HepG2 (cell line): ENCODE data around the gene ZNF292. TPM values are rescaled to one million over a fixed set of nuclear protein-coding genes. Genes with fewer than 3 reads are reported as not detected.

Source experiments
- ATAC-seq: fragments of 200-7000 bp; cut with Tn5 transposase; 3 replicates; pipeline ENCODE4 v1.9.1; 2020; ENCODE audit warnings: mild to moderate bottlenecking, moderate library complexity
- BruUV-seq: library from RNA; stranded (reverse); fragments of 400-500 nt; replicated peaks from 2 replicates; lab custom pipeline; 2021; lab: Mats Ljungman, UMichigan
- CTCF ChIA-PET: fragments of 300-600 bp; formaldehyde crosslinking; extraction: SDS; loops from one replicate; lab custom pipeline; 2021; ENCODE audit warnings: low total read pairs, inconsistent platforms, low intra/inter-chr PET ratio; lab: Yijun Ruan, JAX
- POLR2A ChIA-PET: fragments of 350-600 bp; sonication (Branson Sonifier 250); formaldehyde crosslinking; loops from one replicate; lab custom pipeline; 2020; ENCODE audit warnings: antibody characterized with exemption, inconsistent platforms; lab: Yijun Ruan, JAX
- DNase-seq: peaks from one replicate; pipeline ENCODE4 v3.0.0-alpha.2; 2015; ENCODE audit warnings: low spot score
- FAIRE-seq: peaks from 3 replicates; lab custom pipeline; 2011; peaks lifted over from hg19 to GRCh38; lab: Jason Lieb, UNC
- H2AFZ ChIP-seq: one replicate; pipeline ENCODE4 v1.6.1; 2011; ENCODE audit warnings: low read length, inconsistent platforms
- H3K27ac ChIP-seq: fragments of 300-600 bp; 3 replicates; pipeline ENCODE4 v1.8.0; 2011; ENCODE audit warnings: mixed run types, mild to moderate bottlenecking, mixed read lengths, low read length, inconsistent platforms; ENCODE audit not compliant: insufficient read depth; ENCODE audit errors: extremely low read length
- H3K27me3 ChIP-seq, 2 experiments: fragments of 200-600 bp in 1 of 2; 2 replicates in 1 of 2; 3 replicates in 1 of 2; pipeline versions ENCODE4 v1.6.0 to v1.8.0; 2011; ENCODE audit warnings: low read length in 2 of 2, mild to moderate bottlenecking in 2 of 2, moderate library complexity in 2 of 2, inconsistent platforms in 1 of 2; ENCODE audit not compliant: insufficient read depth in 2 of 2, control insufficient read depth in 1 of 2
- H3K36me3 ChIP-seq, 2 experiments: fragments of 200-600 bp in 1 of 2; replicated peaks in 1 of 2; 2 replicates in 1 of 2; 3 replicates in 1 of 2; pipeline versions ENCODE4 v1.5.1 to v1.8.0; 2011; ENCODE audit warnings: low read length in 2 of 2, inconsistent platforms in 1 of 2; ENCODE audit not compliant: insufficient read depth in 2 of 2, control insufficient read depth in 1 of 2
- H3K4me1 ChIP-seq: 2 replicates; pipeline ENCODE4 v1.5.1; 2012; ENCODE audit warnings: low read length, inconsistent platforms; ENCODE audit not compliant: insufficient read depth
- H3K4me2 ChIP-seq: 2 replicates; pipeline ENCODE4 v1.6.0; 2011; ENCODE audit warnings: low read depth, low read length, inconsistent platforms
- H3K4me3 ChIP-seq, 3 experiments: fragments of 200-600 bp in 1 of 3; sonication (generic), shearing (Covaris generic) in 1 of 3; replicated peaks in 1 of 3; 2 replicates each; pipeline ENCODE4 v1.5.1; 2011 to 2016; ENCODE audit warnings: low read length in 3 of 3, inconsistent platforms in 2 of 3, low read depth in 2 of 3, mild to moderate bottlenecking in 2 of 3, control low read depth in 1 of 3, mixed read lengths in 1 of 3; ENCODE audit not compliant: insufficient read depth in 1 of 3
- H3K79me2 ChIP-seq: one replicate; pipeline ENCODE4 v1.6.1; 2011; ENCODE audit warnings: low read length, inconsistent platforms; ENCODE audit not compliant: insufficient read depth
- H3K9ac ChIP-seq: 2 replicates; pipeline ENCODE4 v1.6.0; 2011; ENCODE audit warnings: mild to moderate bottlenecking, low read depth, low read length, inconsistent platforms; ENCODE audit not compliant: insufficient read depth
- H3K9me3 ChIP-seq: 2 replicates; pipeline ENCODE4 v1.5.1; 2012; ENCODE audit warnings: mild to moderate bottlenecking, low read length
- H4K20me1 ChIP-seq: 2 replicates; pipeline ENCODE4 v1.6.0; 2011; ENCODE audit warnings: inconsistent platforms, mild to moderate bottlenecking, low read length, moderate library complexity; ENCODE audit not compliant: insufficient read depth
- JARID2 ChIP-seq: sonication (generic); formaldehyde crosslinking; IDR thresholded peaks from 2 replicates; pipeline ENCODE4 v1.8.1; 2023; ENCODE audit warnings: missing genetic modification reagents, inconsistent platforms; ENCODE audit not compliant: insufficient replicate concordance
- NR3C1 ChIP-seq: sonication (generic); formaldehyde crosslinking; IDR thresholded peaks from 2 replicates; pipeline ENCODE4 v1.4.0; 2020; ENCODE audit warnings: missing genetic modification reagents
- ZNF577 ChIP-seq: sonication (generic); formaldehyde crosslinking; IDR thresholded peaks from 2 replicates; pipeline ENCODE4 v1.4.0; 2020; ENCODE audit warnings: mild to moderate bottlenecking, low read depth, missing genetic modification reagents, borderline replicate concordance
- WGBS: methylation state at CpG from one replicate; pipeline ENCODE4 v1.1.6; 2017; ENCODE audit warnings: low lambda C conversion rate; 5-methylcytosine and 5-hydroxymethylcytosine counted together
- in situ Hi-C: cut with HindIII; loops from 2 replicates; pipeline ENCODE4 v1.10.0; 2017; ENCODE audit warnings: low pct_unique_long_range_greater_than_20kb; ENCODE audit not compliant: extremely low pct_ligation_motif_present
- intact Hi-C: fragments of 100-400 bp; cut with micrococcal nuclease; formaldehyde crosslinking; loops from one replicate; pipeline ENCODE4 v1.10.0; 2022; ENCODE audit not compliant: unreplicated experiment
- polyA plus RNA-seq, 8 experiments: library from polyadenylated mRNA; depleted of rRNA in 3 of 8; stranded (reverse) in 7 of 8; unstranded in 1 of 8; fragments of >200 nt; fragmentation: Illumina TruSeq in 4 of 8; extraction: Trizol in 4 of 8; gene quantifications; 2 replicates each; pipeline versions ENCODE4 v1.2.1 to v1.2.3, GENCODE V29; 2011 to 2016; ENCODE audit warnings: low read depth in 4 of 8, missing spikeins in 1 of 8, mixed read lengths in 1 of 8; ENCODE audit not compliant: insufficient read depth in 1 of 8
- total RNA-seq, 5 experiments: library from RNA; depleted of rRNA; stranded (reverse); fragments of >200 nt; fragmentation: Illumina TruSeq; extraction: Trizol; gene quantifications; 2 replicates each; pipeline ENCODE4 v1.2.3, GENCODE V29; 2016; ENCODE audit warnings: low read depth in 1 of 5
- TF ChIP-seq, protein P1 (sequence below): sonication (generic); formaldehyde crosslinking; IDR thresholded peaks from 2 replicates; pipeline ENCODE4 v1.9.0; 2022; ENCODE audit warnings: missing genetic modification reagents, mild to moderate bottlenecking, borderline replicate concordance
- TF ChIP-seq, protein P2 (sequence below): sonication (generic); formaldehyde crosslinking; IDR thresholded peaks from 2 replicates; pipeline ENCODE4 v1.8.0; 2022; ENCODE audit warnings: mild to moderate bottlenecking, missing genetic modification reagents, moderate library complexity
- TF ChIP-seq, protein P3 (sequence below): sonication (generic); formaldehyde crosslinking; conservative IDR thresholded peaks from 2 replicates; pipeline ENCODE4 v1.4.0; 2020; ENCODE audit warnings: mild to moderate bottlenecking, missing genetic modification reagents, moderate library complexity
- TF ChIP-seq, protein P4 (sequence below), 2 experiments: fragments of 450-650 bp in 1 of 2; sonication (generic) in 1 of 2; formaldehyde crosslinking; IDR thresholded peaks; 2 replicates each; pipeline versions ENCODE4 v1.5.0 to v1.8.0; 2020 to 2022; ENCODE audit warnings: mild to moderate bottlenecking in 1 of 2, missing genetic modification reagents in 1 of 2
- TF ChIP-seq, protein P5 (sequence below): sonication (generic); formaldehyde crosslinking; IDR thresholded peaks from 2 replicates; pipeline ENCODE4 v1.8.1; 2023; ENCODE audit warnings: mild to moderate bottlenecking, missing genetic modification reagents
- TF ChIP-seq, protein P6 (sequence below): sonication (generic); formaldehyde crosslinking; IDR thresholded peaks from 2 replicates; pipeline ENCODE4 v1.9.0; 2022; ENCODE audit warnings: low read depth, missing genetic modification reagents

ZNF292 gene
- total and polyA plus RNA-seq, 2 of the 13 experiments (the other 11 are each of a cell fraction or from before 2014, with no cell fraction given) = 9.9 to 12.8 TPM

DNA sequence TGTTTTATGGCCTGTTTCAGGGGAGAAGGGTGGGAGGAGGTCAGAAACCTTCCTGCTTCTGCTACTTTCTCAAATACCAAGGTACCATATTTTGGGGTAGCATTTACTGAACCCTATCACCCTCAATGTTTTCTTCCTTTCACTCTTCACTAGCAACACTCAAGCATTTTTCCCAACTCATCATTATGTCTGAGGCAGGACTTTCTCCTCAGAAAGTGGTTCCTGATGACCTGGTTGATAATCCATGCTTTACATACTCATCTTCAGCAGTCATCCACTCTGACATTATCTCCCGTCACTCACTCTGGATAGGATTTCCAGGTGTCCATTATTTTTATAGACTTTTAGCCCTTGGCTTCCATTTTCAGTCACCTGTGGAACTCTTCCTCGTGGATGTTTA, 21.1 kb downstream of the ZNF292 start (continued):
- TF ChIP-seq, protein P1, sequence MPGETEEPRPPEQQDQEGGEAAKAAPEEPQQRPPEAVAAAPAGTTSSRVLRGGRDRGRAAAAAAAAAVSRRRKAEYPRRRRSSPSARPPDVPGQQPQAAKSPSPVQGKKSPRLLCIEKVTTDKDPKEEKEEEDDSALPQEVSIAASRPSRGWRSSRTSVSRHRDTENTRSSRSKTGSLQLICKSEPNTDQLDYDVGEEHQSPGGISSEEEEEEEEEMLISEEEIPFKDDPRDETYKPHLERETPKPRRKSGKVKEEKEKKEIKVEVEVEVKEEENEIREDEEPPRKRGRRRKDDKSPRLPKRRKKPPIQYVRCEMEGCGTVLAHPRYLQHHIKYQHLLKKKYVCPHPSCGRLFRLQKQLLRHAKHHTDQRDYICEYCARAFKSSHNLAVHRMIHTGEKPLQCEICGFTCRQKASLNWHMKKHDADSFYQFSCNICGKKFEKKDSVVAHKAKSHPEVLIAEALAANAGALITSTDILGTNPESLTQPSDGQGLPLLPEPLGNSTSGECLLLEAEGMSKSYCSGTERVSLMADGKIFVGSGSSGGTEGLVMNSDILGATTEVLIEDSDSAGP (CRISPR knock-in tag) = no peak
- TF ChIP-seq, protein P2, sequence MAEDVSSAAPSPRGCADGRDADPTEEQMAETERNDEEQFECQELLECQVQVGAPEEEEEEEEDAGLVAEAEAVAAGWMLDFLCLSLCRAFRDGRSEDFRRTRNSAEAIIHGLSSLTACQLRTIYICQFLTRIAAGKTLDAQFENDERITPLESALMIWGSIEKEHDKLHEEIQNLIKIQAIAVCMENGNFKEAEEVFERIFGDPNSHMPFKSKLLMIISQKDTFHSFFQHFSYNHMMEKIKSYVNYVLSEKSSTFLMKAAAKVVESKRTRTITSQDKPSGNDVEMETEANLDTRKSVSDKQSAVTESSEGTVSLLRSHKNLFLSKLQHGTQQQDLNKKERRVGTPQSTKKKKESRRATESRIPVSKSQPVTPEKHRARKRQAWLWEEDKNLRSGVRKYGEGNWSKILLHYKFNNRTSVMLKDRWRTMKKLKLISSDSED (CRISPR knock-in tag) = no peak
- TF ChIP-seq, protein P3, sequence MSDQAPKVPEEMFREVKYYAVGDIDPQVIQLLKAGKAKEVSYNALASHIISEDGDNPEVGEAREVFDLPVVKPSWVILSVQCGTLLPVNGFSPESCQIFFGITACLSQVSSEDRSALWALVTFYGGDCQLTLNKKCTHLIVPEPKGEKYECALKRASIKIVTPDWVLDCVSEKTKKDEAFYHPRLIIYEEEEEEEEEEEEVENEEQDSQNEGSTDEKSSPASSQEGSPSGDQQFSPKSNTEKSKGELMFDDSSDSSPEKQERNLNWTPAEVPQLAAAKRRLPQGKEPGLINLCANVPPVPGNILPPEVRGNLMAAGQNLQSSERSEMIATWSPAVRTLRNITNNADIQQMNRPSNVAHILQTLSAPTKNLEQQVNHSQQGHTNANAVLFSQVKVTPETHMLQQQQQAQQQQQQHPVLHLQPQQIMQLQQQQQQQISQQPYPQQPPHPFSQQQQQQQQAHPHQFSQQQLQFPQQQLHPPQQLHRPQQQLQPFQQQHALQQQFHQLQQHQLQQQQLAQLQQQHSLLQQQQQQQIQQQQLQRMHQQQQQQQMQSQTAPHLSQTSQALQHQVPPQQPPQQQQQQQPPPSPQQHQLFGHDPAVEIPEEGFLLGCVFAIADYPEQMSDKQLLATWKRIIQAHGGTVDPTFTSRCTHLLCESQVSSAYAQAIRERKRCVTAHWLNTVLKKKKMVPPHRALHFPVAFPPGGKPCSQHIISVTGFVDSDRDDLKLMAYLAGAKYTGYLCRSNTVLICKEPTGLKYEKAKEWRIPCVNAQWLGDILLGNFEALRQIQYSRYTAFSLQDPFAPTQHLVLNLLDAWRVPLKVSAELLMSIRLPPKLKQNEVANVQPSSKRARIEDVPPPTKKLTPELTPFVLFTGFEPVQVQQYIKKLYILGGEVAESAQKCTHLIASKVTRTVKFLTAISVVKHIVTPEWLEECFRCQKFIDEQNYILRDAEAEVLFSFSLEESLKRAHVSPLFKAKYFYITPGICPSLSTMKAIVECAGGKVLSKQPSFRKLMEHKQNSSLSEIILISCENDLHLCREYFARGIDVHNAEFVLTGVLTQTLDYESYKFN (CRISPR knock-in tag) = no peak

DNA sequence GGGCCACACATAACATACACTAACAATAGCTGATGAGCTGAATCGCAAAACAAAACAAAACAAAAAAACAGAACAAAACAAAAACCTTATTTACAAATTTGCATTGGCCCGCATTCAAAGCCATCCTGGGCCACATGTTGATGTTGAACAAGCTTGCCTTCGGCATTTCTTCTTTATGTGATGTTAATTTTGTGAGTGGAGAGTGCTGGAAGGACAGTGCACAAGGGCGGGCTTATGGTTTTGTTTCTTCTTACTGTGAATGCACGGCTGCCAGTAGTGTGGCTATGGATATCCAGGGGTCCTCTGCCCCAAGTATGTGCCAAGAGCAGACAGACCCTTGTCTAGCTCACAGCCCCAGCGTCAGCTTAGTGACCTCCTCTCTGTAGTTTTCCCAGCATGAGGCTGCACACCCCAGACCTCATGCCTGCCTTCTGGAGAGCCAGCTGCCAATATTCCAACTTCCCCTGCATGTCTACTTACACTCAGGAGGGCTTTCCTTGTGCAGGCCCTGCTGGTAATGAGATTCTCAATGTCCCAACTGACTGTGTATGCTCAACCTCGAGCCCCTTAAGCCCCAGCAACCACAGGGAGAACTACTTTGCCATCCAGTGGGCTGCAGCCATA, 24.9 kb downstream of the ZNF292 start:
- H2AFZ ChIP-seq = no peak overlapping the region
- H3K27me3 ChIP-seq = no peaks in the 10 kb centered on the region
- BruUV-seq = no TSS peak
- in situ Hi-C loops = no loop called here
- H3K4me3 ChIP-seq = no peak overlapping the region
- H3K9ac ChIP-seq = no peak overlapping the region
- DNase-seq = no peak
- H3K36me3 ChIP-seq = peaks cover 4 to 48% of the 10 kb centered on the region in 2 experiments; a peak in 4 of 5 replicates
- peaks cover 75% of the 10 kb centered on the region for H4K20me1 ChIP-seq
- POLR2A ChIA-PET = no interaction called here
- no peak for FAIRE-seq
- no peaks in the 10 kb centered on the region for H3K4me1 ChIP-seq
- 95% methylated on average over 7 of the region's 7 CpGs for WGBS
- CTCF ChIA-PET = no interaction called here
- H3K79me2 ChIP-seq = peaks cover 96% of the 10 kb centered on the region
- no peak overlapping the region for H3K4me2 ChIP-seq
- no peaks in the 10 kb centered on the region for H3K9me3 ChIP-seq
- intact Hi-C loops = no loop called here
- TF ChIP-seq, protein P4, sequence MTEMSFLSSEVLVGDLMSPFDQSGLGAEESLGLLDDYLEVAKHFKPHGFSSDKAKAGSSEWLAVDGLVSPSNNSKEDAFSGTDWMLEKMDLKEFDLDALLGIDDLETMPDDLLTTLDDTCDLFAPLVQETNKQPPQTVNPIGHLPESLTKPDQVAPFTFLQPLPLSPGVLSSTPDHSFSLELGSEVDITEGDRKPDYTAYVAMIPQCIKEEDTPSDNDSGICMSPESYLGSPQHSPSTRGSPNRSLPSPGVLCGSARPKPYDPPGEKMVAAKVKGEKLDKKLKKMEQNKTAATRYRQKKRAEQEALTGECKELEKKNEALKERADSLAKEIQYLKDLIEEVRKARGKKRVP (CRISPR knock-in tag; IDR thresholded peaks at IDR 0.05) = no peak
- TF ChIP-seq NR3C1 (CRISPR knock-in tag) (no peak), JARID2 (CRISPR knock-in tag) (no peak), ZNF577 (no peak)
- TF ChIP-seq, protein P5, sequence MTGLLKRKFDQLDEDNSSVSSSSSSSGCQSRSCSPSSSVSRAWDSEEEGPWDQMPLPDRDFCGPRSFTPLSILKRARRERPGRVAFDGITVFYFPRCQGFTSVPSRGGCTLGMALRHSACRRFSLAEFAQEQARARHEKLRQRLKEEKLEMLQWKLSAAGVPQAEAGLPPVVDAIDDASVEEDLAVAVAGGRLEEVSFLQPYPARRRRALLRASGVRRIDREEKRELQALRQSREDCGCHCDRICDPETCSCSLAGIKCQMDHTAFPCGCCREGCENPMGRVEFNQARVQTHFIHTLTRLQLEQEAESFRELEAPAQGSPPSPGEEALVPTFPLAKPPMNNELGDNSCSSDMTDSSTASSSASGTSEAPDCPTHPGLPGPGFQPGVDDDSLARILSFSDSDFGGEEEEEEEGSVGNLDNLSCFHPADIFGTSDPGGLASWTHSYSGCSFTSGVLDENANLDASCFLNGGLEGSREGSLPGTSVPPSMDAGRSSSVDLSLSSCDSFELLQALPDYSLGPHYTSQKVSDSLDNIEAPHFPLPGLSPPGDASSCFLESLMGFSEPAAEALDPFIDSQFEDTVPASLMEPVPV (CRISPR knock-in tag) = no peak
- TF ChIP-seq, protein P6, sequence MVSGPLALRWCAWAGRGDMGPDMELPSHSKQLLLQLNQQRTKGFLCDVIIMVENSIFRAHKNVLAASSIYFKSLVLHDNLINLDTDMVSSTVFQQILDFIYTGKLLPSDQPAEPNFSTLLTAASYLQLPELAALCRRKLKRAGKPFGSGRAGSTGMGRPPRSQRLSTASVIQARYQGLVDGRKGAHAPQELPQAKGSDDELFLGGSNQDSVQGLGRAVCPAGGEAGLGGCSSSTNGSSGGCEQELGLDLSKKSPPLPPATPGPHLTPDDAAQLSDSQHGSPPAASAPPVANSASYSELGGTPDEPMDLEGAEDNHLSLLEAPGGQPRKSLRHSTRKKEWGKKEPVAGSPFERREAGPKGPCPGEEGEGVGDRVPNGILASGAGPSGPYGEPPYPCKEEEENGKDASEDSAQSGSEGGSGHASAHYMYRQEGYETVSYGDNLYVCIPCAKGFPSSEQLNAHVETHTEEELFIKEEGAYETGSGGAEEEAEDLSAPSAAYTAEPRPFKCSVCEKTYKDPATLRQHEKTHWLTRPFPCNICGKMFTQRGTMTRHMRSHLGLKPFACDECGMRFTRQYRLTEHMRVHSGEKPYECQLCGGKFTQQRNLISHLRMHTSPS = no peak
- no peak for ATAC-seq
- H3K27ac ChIP-seq = no peak overlapping the region
